OCI-LY7 (cell line): Measurements from ENCODE around the gene ACADSB. TPM values are rescaled to one million over a fixed set of nuclear protein-coding genes. Genes with fewer than 3 reads are reported as not detected.

ENCODE experiments used
- BruUV-seq: library from RNA; stranded (reverse); fragments of 400-500 nt; replicated peaks from 2 replicates; lab custom pipeline; 2021; lab: Mats Ljungman, UMichigan
- CTCF ChIA-PET: fragments of 300-600 bp; sonication (Branson Sonifier 250); formaldehyde crosslinking; loops from one replicate; lab custom pipeline; 2022; ENCODE audit warnings: antibody characterized with exemption; ENCODE audit not compliant: unreplicated experiment; lab: Charles Lee
- POLR2A ChIA-PET: fragments of 300-600 bp; sonication (Branson Sonifier 250); formaldehyde crosslinking; loops from one replicate; lab custom pipeline; 2022; ENCODE audit warnings: antibody characterized with exemption; lab: Charles Lee
- DNase-seq: peaks from one replicate; pipeline ENCODE4 v3.0.0-alpha.2; 2015; ENCODE audit warnings: low spot score
- H2AFZ ChIP-seq: fragments of 200-600 bp; sonication (generic), shearing (Covaris generic); 2 replicates; pipeline ENCODE4 v1.6.1; 2014; ENCODE audit warnings: mild to moderate bottlenecking, antibody characterized with exemption, low read length, moderate library complexity
- H3K27ac ChIP-seq: fragments of 200-600 bp; sonication (generic); 2 replicates; pipeline ENCODE4 v1.5.1; 2014; ENCODE audit warnings: mixed run types, low read depth, mild to moderate bottlenecking, moderate library complexity, low read length, inconsistent platforms; ENCODE audit not compliant: poor library complexity, severe bottlenecking
- H3K36me3 ChIP-seq: fragments of 200-600 bp; sonication (generic); 2 replicates; pipeline ENCODE4 v1.6.1; 2014; ENCODE audit warnings: mild to moderate bottlenecking, antibody characterized with exemption, low read length, moderate library complexity, mixed read lengths; ENCODE audit not compliant: insufficient read depth
- H3K4me1 ChIP-seq: fragments of 200-600 bp; sonication (generic); 2 replicates; pipeline ENCODE4 v1.5.1; 2014; ENCODE audit warnings: mild to moderate bottlenecking, low read length; ENCODE audit not compliant: insufficient read depth, poor library complexity, severe bottlenecking
- H3K4me2 ChIP-seq: fragments of 200-600 bp; sonication (generic); 2 replicates; pipeline ENCODE4 v1.6.1; 2014; ENCODE audit warnings: mild to moderate bottlenecking, low read length
- H3K4me3 ChIP-seq: fragments of 200-600 bp; sonication (generic); 2 replicates; pipeline ENCODE4 v1.5.1; 2014; ENCODE audit warnings: mild to moderate bottlenecking, low read depth, low read length; ENCODE audit not compliant: poor library complexity, severe bottlenecking
- H3K79me2 ChIP-seq: fragments of 200-600 bp; sonication (generic); 2 replicates; pipeline ENCODE4 v1.6.1; 2016; ENCODE audit warnings: low read depth, mild to moderate bottlenecking, low read length, moderate library complexity, mixed read lengths; ENCODE audit not compliant: insufficient read depth
- H3K9me2 ChIP-seq: fragments of 200-600 bp; sonication (generic); 2 replicates; pipeline ENCODE4 v1.6.1; 2016; ENCODE audit warnings: mild to moderate bottlenecking, low read length, mixed read lengths; ENCODE audit not compliant: insufficient read depth
- H3K9me3 ChIP-seq: fragments of 200-600 bp; sonication (generic); 2 replicates; pipeline ENCODE4 v1.6.1; 2014; ENCODE audit warnings: mild to moderate bottlenecking, mixed run types, low read length, mixed read lengths
- H4K20me1 ChIP-seq: fragments of 200-600 bp; sonication (generic); 2 replicates; pipeline ENCODE4 v1.6.1; 2014; ENCODE audit warnings: mild to moderate bottlenecking, antibody characterized with exemption, low read length, moderate library complexity, mixed read lengths; ENCODE audit not compliant: insufficient read depth
- CTCF ChIP-seq: fragments of 200-600 bp; sonication (generic); conservative IDR thresholded peaks from 2 replicates; pipeline ENCODE4 v1.5.1; 2014; ENCODE audit warnings: mild to moderate bottlenecking, antibody characterized with exemption, low read length, moderate library complexity, mixed read lengths
- EZH2phosphoT487 ChIP-seq: fragments of 200-600 bp; sonication (generic); IDR thresholded peaks from 2 replicates; pipeline ENCODE4 v1.6.1; 2018; ENCODE audit warnings: low read depth, borderline replicate concordance, mild to moderate bottlenecking, mixed run types, antibody characterized with exemption, low read length, moderate library complexity, mixed read lengths
- intact Hi-C: fragments of 100-400 bp; cut with micrococcal nuclease; formaldehyde crosslinking; loops from one replicate; pipeline ENCODE4 v1.10.0; 2022; ENCODE audit not compliant: unreplicated experiment
- total RNA-seq, 2 experiments: library from RNA; depleted of rRNA in 1 of 2; stranded (reverse); fragments of >200 nt in 1 of 2; shearing (Covaris generic) in 1 of 2; gene quantifications; 2 replicates each; pipeline ENCODE4 v1.2.3, GENCODE V29; 2014 to 2022

ACADSB gene
- total RNA-seq, 2 experiments from 2014 or later: 3.7 to 14.7 TPM

- Histone ChIP-seq H3K79me2 (no peaks in the 10 kb centered on the region), H3K9me3 (no peaks in the 10 kb centered on the region), H2AFZ (no peak overlapping the region), H3K9me2 (no peaks in the 10 kb centered on the region), H3K27ac (no peak overlapping the region), H3K4me2 (no peak overlapping the region), H4K20me1 (no peaks in the 10 kb centered on the region), H3K4me3 (no peak overlapping the region), H3K4me1 (no peaks in the 10 kb centered on the region), H3K36me3 (no peaks in the 10 kb centered on the region)
- DNase-seq: no peak
- intact Hi-C loops: no loop called here
- CTCF ChIA-PET: no interaction called here
- TF ChIP-seq CTCF (no peak), EZH2phosphoT487 (no peak)
- no TSS peak for BruUV-seq
- POLR2A ChIA-PET: interaction anchor here (0.6 kb wide), 1 partner anchor 365 kb away, joined by 3 read pairs; no protein-coding TSS in a partner anchor
Measured at GRCh38 chr10:123100030-123100762, 91.4 kb downstream of the ACADSB start.

GRCh38 chr10:123101872-123102271, 93.1 kb downstream of the ACADSB start:
- H3K36me3 ChIP-seq: no peaks in the 10 kb centered on the region
- H3K79me2 ChIP-seq: no peaks in the 10 kb centered on the region
- ChIA-PET POLR2A (interaction anchor here (0.5 kb wide), 1 partner anchor 877 kb away, joined by 3 read pairs; no protein-coding TSS in a partner anchor), CTCF (no interaction called here)
- no peak overlapping the region for H2AFZ ChIP-seq
- DNase-seq: no peak
- TF ChIP-seq EZH2phosphoT487 (no peak), CTCF (no peak)
- H3K4me2 ChIP-seq: no peak overlapping the region
- no TSS peak for BruUV-seq
- intact Hi-C loops: no loop called here
- H4K20me1 ChIP-seq: no peaks in the 10 kb centered on the region
- H3K9me2 ChIP-seq: no peaks in the 10 kb centered on the region
- H3K4me1 ChIP-seq: no peaks in the 10 kb centered on the region
- H3K27ac ChIP-seq: no peak overlapping the region
- no peaks in the 10 kb centered on the region for H3K9me3 ChIP-seq
- no peak overlapping the region for H3K4me3 ChIP-seq

- no peak overlapping the region for H2AFZ ChIP-seq
- H3K79me2 ChIP-seq: no peaks in the 10 kb centered on the region
- DNase-seq: no peak
- H3K9me3 ChIP-seq: no peaks in the 10 kb centered on the region
- ChIA-PET CTCF (no interaction called here), POLR2A (interaction anchor here (0.7 kb wide), 1 partner anchor 275 kb away, joined by 3 read pairs; no protein-coding TSS in a partner anchor)
- H3K9me2 ChIP-seq: no peaks in the 10 kb centered on the region
- H3K4me2 ChIP-seq: no peak overlapping the region
- no peak overlapping the region for H3K27ac ChIP-seq
- no peaks in the 10 kb centered on the region for H4K20me1 ChIP-seq
- TF ChIP-seq EZH2phosphoT487 (no peak), CTCF (no peak)
- no peak overlapping the region for H3K4me3 ChIP-seq
- no TSS peak for BruUV-seq
- H3K36me3 ChIP-seq: no peaks in the 10 kb centered on the region
- intact Hi-C loops: no loop called here
- H3K4me1 ChIP-seq: no peaks in the 10 kb centered on the region
Measured at GRCh38 chr10:123102673-123103072, 93.9 kb downstream of the ACADSB start.
